NCI-H748 (cell line): ENCODE results near the gene CRAT.
"Not testable (repeated sequence)": the region's sequence is repeated elsewhere in the genome, so short reads cannot be mapped to it uniquely, and the experiment has no call there.

Experiments
- DNase-seq: peaks from one replicate; lab custom pipeline; 2025; ENCODE audit not compliant: unreplicated experiment; lab: John Stamatoyannopoulos, UW

CRAT gene

DNA sequence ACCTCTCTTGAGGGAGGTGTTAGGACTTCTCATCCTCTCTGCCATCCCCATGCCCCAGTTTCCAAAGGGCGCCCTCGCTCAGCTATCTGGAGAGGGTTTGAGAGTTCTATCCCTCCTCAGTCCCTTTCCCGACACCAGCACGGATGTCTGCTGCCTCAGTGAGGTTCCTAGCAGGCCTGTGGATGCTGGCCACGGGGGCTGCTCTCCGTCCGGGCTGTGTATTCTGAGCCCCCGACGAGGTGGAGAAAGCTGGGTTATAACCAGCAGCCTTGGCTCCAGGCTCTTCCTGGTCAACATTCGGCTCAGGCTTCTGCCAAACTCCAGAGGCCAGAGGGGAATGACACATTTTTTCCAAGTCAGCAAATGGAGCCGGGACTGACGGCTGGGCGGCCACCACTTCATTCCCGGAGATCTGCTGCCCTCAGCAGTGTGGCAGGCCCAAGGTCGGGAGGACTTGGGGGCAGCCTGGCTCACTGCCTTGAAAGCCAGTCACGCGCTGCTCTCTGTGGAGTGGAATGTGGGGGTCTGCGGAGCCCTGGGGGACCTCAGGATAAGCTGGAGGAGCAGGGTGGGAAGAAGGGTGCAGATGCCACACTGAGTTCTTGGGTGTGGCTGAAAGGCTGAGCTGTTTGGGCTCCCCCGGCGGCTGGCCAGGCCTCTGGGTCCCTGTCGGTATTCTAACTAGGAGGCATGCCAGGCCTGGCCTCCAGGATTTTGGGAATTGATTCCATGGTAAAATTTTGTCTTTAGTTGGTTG, 28.1 kb upstream of the CRAT start:
- DNase-seq: no peak

GRCh38 chr9:129138144-129138462, 27.5 kb upstream of the CRAT start:
- no peak for DNase-seq

DNA sequence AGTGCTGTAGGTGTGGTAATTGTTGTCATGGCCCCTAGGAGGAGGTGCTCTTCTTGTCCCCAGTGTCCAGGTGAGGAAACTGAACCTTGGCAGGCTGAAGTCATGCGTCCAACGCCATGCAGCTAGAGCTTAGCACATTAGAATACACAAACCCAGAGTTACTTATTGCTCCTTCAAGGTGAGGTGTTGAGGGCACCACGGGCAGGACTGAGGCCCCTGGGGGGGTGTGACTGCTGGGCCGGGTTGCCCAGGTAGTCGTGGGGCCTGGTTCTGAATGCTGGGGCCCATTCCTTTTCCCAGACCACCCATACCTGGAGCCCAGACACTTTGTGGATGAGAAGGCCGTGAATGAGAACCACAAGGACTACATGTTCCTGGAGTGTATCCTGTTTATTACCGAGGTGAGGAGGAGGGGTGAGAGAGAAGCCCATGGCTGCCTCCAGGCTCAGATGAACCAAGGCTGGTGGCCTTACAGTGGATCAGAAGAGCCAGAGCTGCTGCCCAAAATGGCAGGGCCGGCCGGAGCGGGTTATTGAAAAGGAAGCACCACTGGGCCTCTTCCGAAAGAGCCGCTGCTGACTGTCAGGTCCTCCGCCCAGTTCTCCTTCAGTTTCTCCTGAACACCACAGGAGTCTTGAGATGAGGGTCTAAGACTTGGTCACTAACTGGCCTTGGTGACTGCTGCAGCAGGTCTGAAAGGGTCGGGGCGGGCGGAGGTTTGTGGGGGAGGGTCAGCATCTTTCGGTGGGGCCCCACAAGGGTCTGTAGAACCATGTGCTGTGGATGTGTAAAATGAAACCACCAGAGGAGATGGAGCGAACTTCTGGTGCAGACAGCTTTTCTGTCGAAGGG, 26.9 kb upstream of the CRAT start:
- DNase-seq: no peak

DNA sequence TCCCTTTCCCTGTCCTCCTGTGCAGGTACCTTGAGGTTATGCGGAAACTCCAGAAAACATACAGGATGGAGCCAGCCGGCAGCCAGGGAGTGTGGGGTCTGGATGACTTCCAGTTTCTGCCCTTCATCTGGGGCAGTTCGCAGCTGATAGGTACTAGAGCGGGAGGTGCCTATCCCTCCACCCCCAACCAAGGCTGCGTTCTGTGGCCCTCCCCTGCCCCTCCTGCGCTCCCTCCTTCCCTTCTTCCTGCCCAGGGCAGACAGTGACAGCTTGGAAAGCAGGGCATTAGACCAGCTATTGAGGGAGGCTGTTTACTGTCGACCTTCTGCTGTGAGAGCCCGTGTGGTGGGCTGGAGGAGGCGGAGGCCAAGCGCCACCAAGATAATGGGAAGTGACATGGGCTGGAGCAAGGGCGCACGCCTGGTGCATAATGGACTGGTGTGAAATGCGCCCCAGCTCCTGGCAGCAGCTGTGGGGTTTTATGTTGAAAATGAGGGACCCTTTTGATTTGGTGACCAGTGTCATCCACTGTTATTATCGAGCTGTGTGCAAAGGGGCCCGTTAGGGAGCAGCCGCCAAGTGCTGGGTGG, 25.9 kb upstream of the CRAT start:
- no peak for DNase-seq

GRCh38 chr9:129135476-129135875, 24.9 kb upstream of the CRAT start:
- DNase-seq: no peak

GRCh38 chr9:129133082-129133481, 22.5 kb upstream of the CRAT start:
- no peak for DNase-seq

GRCh38 chr9:129131300-129132145, 20.9 kb upstream of the CRAT start:
- DNase-seq: peak; percentile 43

DNA sequence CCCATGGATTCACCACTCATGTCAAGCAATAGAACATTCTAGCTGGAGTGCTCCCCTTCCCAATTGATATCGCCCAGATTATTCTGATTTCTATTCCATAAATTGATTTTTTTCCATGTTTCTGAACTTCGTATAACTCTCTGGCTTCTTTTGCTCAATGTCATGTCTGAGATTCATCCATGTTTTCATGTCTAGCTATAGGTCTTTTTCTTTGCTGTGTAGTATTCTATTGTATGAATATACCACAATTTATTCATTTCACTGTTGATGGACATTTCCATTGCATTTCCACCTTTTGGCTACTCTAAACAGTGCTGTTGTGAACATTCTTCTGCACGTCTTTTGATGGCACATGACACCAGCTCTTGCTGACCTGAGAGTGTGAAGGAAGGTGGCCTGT, 20.2 kb upstream of the CRAT start:
- DNase-seq: no peak

DNA sequence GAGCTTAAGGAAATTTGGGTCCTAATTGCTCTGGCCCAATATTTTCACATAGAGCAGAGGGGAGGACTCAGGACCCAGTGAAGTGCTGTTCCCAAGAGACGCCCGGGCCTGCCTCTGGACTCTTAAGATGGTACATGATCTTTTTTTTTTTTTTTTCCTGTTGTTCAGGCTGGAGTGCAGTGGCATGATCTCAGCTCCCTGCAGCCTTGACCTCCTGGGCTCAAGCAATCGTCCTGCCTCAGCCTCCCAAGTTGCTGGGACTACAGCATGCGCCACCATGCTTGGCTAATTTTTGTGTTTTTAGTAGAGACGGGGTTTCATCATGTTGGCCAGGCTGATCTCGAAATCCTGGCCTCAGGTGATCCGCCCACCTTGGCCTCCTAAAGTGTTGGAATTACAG, 19.7 kb upstream of the CRAT start:
- not testable (repeated sequence) for DNase-seq

GRCh38 chr9:129128689-129129088, 18.1 kb upstream of the CRAT start:
- no peak for DNase-seq

DNA sequence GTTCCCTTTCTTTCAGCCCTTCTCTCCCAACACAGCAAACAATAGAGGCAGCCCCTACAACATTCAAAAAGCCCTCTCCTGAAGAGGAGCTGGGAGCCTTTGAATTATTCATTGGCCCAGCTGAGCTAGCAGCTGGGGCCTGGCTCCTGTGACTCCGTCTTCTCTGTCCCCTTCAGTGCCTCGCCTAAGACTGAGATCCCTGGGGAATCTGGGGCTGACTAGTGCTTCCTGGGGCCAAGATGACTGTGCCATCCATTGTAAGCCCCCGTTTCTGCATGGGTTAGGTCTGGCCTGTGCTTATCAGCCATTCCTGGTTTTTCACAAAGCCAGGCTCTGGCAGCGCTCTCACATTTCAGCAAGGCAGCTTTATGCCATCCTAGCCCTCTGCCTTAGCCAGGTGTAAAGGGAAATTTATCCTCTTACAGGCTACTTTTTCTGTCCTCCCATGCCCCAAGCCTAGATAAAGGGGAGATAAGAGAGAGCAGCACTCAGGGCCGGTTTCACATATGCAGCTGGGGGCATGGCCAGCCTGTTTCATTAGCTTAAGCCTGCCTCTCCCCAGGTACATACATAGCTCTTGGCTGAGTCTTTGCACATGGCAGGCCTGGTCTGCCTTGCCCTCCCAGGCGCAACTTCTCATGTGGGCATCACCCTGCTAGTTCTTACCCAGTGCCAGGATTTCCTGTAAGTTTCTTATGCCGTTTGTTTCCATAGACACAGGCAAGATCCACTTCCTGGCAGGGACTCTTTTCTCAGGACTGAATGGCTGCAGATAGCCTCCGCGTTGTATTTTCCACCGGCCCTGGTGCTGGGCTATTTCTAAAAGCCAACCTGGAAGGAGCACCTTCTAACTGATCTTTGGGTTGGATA, 16.4 kb upstream of the CRAT start:
- DNase-seq: no peak

DNA sequence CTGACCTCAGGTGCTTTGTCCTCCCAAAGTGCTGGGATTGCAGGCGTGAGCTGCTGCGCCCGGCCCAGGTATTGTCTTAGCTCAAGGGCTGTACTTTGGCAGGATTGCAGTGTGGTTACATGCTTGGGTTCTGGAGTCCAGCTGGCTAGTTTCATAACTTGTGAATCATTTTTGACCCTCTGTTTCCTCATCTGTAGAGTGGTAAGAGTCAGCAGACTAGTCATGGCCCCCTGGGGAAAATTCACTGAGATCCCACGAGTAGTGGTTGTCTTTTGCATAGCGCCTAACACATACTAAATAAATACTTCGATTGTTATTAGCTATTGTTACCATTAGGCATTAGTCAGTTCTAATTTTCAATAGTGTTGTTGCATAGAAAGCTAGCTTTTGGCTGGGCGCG, 14.9 kb upstream of the CRAT start:
- DNase-seq: no peak

GRCh38 chr9:129124506-129125069, 14.0 kb upstream of the CRAT start:
- no peak for DNase-seq

DNA sequence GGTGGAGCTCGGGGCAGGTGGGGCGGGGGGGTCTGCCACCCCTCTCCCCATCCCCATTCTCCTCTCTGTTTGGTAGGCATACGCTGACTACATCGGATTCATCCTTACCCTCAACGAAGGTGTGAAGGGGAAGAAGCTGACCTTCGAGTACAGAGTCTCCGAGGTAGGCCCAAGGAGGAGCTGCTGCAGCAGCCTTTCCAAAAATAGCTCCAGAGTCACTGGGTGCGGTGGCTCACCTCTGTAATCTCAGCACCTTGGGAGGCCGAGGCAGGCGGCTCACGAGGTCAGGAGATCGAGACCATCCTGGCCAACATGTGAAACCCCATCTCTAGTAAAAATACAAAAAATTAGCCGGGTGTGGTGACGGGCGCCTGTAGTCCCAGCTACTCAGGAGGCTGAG, 12.4 kb upstream of the CRAT start:
- not testable (repeated sequence) for DNase-seq

GRCh38 chr9:129122133-129122532, 11.5 kb upstream of the CRAT start:
- DNase-seq: no peak

DNA sequence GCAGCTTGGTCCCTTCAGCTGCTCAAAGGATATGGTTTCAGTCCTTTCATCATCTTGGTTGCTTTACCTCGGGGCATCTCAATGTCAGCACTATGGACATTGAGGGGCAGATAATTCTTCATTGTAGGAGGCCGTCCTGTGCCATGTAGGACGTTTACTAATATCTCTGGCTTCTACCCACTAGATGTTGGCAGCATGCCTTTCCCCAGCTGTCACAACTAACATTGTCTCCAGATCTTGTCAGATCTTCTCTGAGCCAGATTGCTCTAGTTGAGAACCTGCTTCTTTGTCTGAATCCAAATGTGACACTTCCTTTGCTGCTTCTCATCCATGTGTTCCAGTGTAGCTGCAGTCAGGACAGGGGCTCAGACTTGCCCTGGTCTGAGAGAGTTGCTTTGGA, 10.9 kb upstream of the CRAT start:
- no peak for DNase-seq

DNA sequence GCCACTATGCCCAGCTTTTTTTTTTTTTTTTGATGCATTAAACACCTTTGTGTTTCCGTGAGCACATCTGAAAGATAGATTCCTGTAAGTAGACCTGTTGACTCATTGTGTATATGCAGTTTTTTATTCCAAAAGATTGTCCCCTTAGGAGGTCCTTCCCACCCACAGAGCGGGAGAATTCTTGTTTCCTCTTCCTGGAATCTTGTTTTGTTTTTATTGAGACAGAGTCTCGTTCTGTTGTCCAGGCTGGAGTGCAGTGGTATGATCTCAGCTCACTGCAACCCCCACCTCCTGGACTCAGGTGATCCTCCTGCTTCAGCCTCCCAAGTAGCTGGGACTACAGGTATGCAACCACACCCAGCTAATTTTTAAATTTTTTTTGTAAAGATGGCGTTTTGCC, 8.2 kb upstream of the CRAT start:
- no peak for DNase-seq

- no peak for DNase-seq
These were observed 3.2 kb upstream of the CRAT start for GRCh38 chr9:129113645-129114304.

DNA sequence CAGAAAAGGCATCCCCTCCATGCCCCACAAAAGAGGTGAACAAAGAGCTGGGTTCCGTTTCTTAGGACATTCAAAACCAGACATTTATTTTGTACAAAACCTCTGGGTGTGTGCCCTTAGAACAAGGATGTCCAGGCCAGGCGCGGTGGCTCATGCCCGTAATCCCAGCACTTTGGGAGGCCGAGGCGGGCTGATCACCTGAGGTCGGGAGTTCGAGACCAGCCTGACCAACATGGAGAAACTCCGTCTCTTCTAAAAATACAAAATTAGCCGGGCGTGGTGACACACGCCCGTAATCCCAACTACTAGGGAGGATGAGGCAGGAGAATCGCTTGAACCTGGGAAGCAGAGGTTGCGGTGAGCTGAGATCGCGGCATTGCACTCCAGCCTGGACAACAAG, 1.9 kb upstream of the CRAT start:
- DNase-seq: not testable (repeated sequence)
